ENCODE measurements around the gene EIF3F. TPM values are rescaled to one million over a fixed set of nuclear protein-coding genes. Genes with fewer than 3 reads are reported as not detected.

EIF3F gene
- total RNA-seq, 3 donors from 2014 or later (not counting 1 experiment from before 2014, with no cell fraction given), result 232 to 250 (median 247) TPM

DNA sequence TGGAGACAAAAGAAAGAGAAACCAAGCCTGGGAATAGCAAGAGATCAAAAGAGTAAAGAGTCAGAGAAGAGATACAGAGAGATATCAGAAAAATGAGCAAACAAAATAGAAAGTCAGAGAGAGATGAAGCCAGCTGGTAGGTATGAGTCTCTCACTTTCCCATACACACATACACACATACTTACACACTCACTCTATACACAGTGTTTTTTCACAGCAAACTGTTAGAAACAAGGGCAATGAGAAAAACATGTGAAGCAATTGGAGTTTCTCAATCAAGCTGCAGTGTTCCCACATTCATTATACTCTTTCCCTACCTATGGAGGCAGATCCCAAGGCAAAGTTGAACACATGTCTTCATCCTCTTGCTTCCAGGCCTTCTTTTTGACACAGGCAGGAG is 19.3 kb upstream of the EIF3F start:
- Histone ChIP-seq H3K36me3 (ENCODE audit: control insufficient read depth, insufficient read depth, low read length) (no peaks in the 10 kb centered on the region), H3K27ac (ENCODE audit: low read length) (no peak overlapping the region), H3K9me3 (ENCODE audit: control insufficient read depth, insufficient read depth, low read length) (no peaks in the 10 kb centered on the region), H3K4me1 (ENCODE audit: control insufficient read depth, insufficient read depth, low read length) (no peaks in the 10 kb centered on the region), H3K4me3 (ENCODE audit: low read length) (no peak overlapping the region), H3K27me3 (ENCODE audit: control insufficient read depth, insufficient read depth, low read length) (no peaks in the 10 kb centered on the region)
- TF ChIP-seq, protein P1, sequence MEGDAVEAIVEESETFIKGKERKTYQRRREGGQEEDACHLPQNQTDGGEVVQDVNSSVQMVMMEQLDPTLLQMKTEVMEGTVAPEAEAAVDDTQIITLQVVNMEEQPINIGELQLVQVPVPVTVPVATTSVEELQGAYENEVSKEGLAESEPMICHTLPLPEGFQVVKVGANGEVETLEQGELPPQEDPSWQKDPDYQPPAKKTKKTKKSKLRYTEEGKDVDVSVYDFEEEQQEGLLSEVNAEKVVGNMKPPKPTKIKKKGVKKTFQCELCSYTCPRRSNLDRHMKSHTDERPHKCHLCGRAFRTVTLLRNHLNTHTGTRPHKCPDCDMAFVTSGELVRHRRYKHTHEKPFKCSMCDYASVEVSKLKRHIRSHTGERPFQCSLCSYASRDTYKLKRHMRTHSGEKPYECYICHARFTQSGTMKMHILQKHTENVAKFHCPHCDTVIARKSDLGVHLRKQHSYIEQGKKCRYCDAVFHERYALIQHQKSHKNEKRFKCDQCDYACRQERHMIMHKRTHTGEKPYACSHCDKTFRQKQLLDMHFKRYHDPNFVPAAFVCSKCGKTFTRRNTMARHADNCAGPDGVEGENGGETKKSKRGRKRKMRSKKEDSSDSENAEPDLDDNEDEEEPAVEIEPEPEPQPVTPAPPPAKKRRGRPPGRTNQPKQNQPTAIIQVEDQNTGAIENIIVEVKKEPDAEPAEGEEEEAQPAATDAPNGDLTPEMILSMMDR (IDR thresholded peaks at IDR 0.05), result no peak
- DNase-seq, result no peak
- Mint-ChIP-seq H3K27me3 (ENCODE audit: low read depth in 2 of 2) (peaks cover 18 to 37% of the 10 kb centered on the region in 2 donors), H3K4me1 (no peaks in the 10 kb centered on the region), H3K9me3 (no peaks in the 10 kb centered on the region), H3K27ac (no peak overlapping the region), H3K4me3 (no peak overlapping the region), H3K36me3 (no peaks in the 10 kb centered on the region)
- intact Hi-C loops (cut with micrococcal nuclease), result no loop called here
- no peak for ATAC-seq

DNA sequence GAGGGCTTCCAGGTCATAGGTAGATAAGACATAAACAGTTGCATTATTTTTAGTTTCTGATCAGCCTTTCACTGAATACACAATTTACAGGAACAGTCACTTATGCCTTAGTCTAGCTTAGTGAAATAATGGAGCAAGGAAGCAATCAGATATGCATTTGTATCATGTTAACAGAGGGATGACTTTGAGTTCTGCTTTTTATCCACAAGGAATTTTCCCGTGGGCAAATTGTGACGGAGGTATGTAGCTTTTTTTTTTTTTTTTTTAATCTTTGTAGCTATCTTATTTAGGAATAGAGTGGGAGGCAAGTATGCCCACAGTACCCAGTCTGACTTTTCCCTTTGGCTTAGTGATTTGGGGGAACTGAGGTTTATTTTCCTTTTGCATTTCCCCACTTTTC is 18.5 kb upstream of the EIF3F start:
- WGBS (ENCODE audit: insufficient coverage), result 94% methylated on average over 2 of the region's 2 CpGs
- Mint-ChIP-seq H3K27ac (no peak overlapping the region), H3K4me1 (no peaks in the 10 kb centered on the region), H3K27me3 (ENCODE audit: low read depth in 2 of 2) (peaks cover 18 to 37% of the 10 kb centered on the region in 2 donors), H3K36me3 (no peaks in the 10 kb centered on the region), H3K9me3 (no peaks in the 10 kb centered on the region), H3K4me3 (no peak overlapping the region)
- H3K27ac ChIP-seq (ENCODE audit: low read length), result no peak overlapping the region
- no peak for DNase-seq
- ATAC-seq, result no peak
- no peaks in the 10 kb centered on the region for H3K36me3 ChIP-seq (ENCODE audit: control insufficient read depth, insufficient read depth, low read length)
- no peaks in the 10 kb centered on the region for H3K9me3 ChIP-seq (ENCODE audit: control insufficient read depth, insufficient read depth, low read length)
- no peaks in the 10 kb centered on the region for H3K4me1 ChIP-seq (ENCODE audit: control insufficient read depth, insufficient read depth, low read length)
- H3K27me3 ChIP-seq (ENCODE audit: control insufficient read depth, insufficient read depth, low read length), result no peaks in the 10 kb centered on the region
- no peak overlapping the region for H3K4me3 ChIP-seq (ENCODE audit: low read length)
- TF ChIP-seq, protein P1 (IDR thresholded peaks at IDR 0.05), result no peak
- intact Hi-C loops (cut with micrococcal nuclease), result no loop called here

DNA sequence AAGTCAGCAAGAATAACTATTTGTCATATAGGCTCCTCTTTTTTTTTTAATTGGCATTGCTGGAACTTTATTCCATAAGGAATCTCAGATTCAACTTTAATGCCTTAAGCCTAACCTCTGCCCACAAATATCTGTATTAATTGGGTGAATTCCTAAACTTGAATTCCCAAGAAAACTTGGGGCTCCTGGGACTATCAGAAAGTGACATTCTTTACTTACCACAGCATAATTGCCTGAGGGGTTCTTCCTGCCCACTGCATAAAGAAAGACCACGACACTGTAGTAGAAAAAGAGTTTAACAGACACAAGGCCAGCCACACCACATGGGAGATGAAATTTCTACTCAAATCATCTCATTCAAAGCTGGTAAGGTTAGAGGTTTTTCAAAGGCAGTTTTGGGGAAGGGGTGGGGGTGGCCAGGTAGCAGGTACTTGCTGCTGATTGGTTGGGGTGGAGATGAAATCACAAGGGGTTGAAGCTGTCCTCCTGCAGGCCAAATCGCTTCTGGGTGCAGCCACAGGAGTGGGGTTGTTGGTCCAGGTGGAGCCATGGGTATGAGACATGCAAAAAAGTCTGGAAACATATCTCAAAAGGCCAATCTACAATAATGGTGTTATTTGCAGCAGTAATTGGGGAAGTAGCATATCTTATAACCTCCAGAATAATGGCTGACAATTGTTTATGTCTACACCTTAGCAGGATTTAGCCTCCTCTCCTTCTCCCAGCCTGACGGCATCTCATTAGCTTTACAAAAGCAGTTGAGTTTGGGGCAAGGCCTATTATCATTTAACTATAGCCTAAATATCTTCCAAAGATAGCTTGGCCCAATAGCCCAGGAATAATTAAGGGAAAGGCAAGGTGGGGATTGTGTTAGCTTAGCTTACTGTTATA is 17.1 kb upstream of the EIF3F start:
- no peaks in the 10 kb centered on the region for H3K9me3 ChIP-seq (ENCODE audit: control insufficient read depth, insufficient read depth, low read length)
- TF ChIP-seq, protein P1 (IDR thresholded peaks at IDR 0.05), result no peak
- peaks cover 18 to 35% of the 10 kb centered on the region in 2 donors for H3K27me3 Mint-ChIP-seq (ENCODE audit: low read depth in 2 of 2)
- WGBS (ENCODE audit: insufficient coverage), result 75% methylated on average over 2 of the region's 3 CpGs
- DNase-seq, result no peak
- no peak overlapping the region for H3K27ac ChIP-seq (ENCODE audit: low read length)
- no peaks in the 10 kb centered on the region for H3K27me3 ChIP-seq (ENCODE audit: control insufficient read depth, insufficient read depth, low read length)
- H3K9me3 Mint-ChIP-seq, result no peaks in the 10 kb centered on the region
- intact Hi-C loops (cut with micrococcal nuclease), result no loop called here
- H3K36me3 Mint-ChIP-seq, result no peaks in the 10 kb centered on the region
- H3K36me3 ChIP-seq (ENCODE audit: control insufficient read depth, insufficient read depth, low read length), result no peaks in the 10 kb centered on the region
- no peak overlapping the region for H3K27ac Mint-ChIP-seq
- H3K4me1 ChIP-seq (ENCODE audit: control insufficient read depth, insufficient read depth, low read length), result no peaks in the 10 kb centered on the region
- no peaks in the 10 kb centered on the region for H3K4me1 Mint-ChIP-seq
- H3K4me3 Mint-ChIP-seq, result no peak overlapping the region
- ATAC-seq, result no peak
- no peak overlapping the region for H3K4me3 ChIP-seq (ENCODE audit: low read length)

DNA sequence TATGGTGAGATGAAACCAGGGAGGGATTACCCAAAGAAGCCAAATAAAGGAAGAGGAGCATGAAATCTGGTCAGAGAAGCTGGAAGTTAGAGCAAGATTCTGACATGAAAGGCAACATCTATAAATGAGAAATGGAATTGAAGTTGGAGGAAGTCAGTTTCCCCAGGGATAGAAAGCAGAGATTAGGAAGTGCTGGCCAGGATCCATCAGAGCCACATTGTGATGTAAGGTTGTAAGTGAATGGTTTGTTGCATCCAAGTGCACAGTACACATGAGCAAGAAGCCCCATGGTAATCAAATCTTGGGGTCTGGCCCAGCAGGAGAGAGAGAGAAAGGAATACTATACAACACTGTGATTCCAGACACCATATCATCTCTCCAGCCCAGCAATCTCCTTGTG is 15.3 kb upstream of the EIF3F start:
- Histone ChIP-seq H3K36me3 (ENCODE audit: control insufficient read depth, insufficient read depth, low read length) (no peaks in the 10 kb centered on the region), H3K27ac (ENCODE audit: low read length) (no peak overlapping the region), H3K27me3 (ENCODE audit: control insufficient read depth, insufficient read depth, low read length) (no peaks in the 10 kb centered on the region), H3K4me1 (ENCODE audit: control insufficient read depth, insufficient read depth, low read length) (no peaks in the 10 kb centered on the region), H3K9me3 (ENCODE audit: control insufficient read depth, insufficient read depth, low read length) (no peaks in the 10 kb centered on the region), H3K4me3 (ENCODE audit: low read length) (no peak overlapping the region)
- Mint-ChIP-seq H3K27me3 (ENCODE audit: low read depth in 2 of 2) (peaks cover 16 to 29% of the 10 kb centered on the region in 2 donors), H3K4me1 (no peaks in the 10 kb centered on the region), H3K4me3 (no peak overlapping the region), H3K27ac (no peak overlapping the region), H3K9me3 (no peaks in the 10 kb centered on the region), H3K36me3 (no peaks in the 10 kb centered on the region)
- TF ChIP-seq, protein P1 (IDR thresholded peaks at IDR 0.05), result no peak
- intact Hi-C loops (cut with micrococcal nuclease), result no loop called here
- ATAC-seq (no peak), DNase-seq (no peak)

Measured in natural killer cell (primary cell).